Naive thymus-derived CD4-positive, alpha-beta T cell (primary cell): Measurements from ENCODE around the gene NR6A1. TPM values are rescaled to one million over a fixed set of nuclear protein-coding genes. Genes with fewer than 3 reads are reported as not detected.
A peak's percentile ranks its signal among the peaks of the same experiment; 100 is the strongest.

Experiments
- ATAC-seq: fragments of 150-1000 bp; cut with Tn5 transposase; 2 replicates; pipeline ENCODE4 v1.10.0; 2021; ENCODE audit warnings: mild to moderate bottlenecking, moderate library complexity
- CTCF ChIA-PET: fragments of 350-600 bp; sonication (Branson Sonifier 250); formaldehyde crosslinking; loops from one replicate; lab custom pipeline; 2021; ENCODE audit warnings: antibody characterized with exemption; lab: Charles Lee
- POLR2A ChIA-PET: fragments of 350-600 bp; sonication (Branson Sonifier 250); formaldehyde crosslinking; loops from one replicate; lab custom pipeline; 2021; ENCODE audit warnings: antibody characterized with exemption, inconsistent platforms; lab: Charles Lee
- DNase-seq, 9 donors: peaks; one replicate each; pipeline versions ENCODE4 v3.0.0 to v3.0.0-alpha.2; 2020 to 2022; ENCODE audit warnings: mixed read lengths in 1 of 9
- H3K27ac ChIP-seq: one replicate; pipeline ENCODE4 v1.7.0; 2013; ENCODE audit warnings: mild to moderate bottlenecking, low read depth, low read length, moderate library complexity
- H3K27me3 ChIP-seq, 2 donors: one replicate each; pipeline ENCODE4 v1.7.0; 2013; ENCODE audit warnings: low read length in 2 of 2, mild to moderate bottlenecking in 2 of 2, moderate library complexity in 2 of 2; ENCODE audit not compliant: control insufficient read depth in 2 of 2, insufficient read depth in 2 of 2
- H3K36me3 ChIP-seq, 3 experiments: 1 replicate in 2 of 3; 2 replicates in 1 of 3; pipeline ENCODE4 v1.7.0; 2013; ENCODE audit warnings: low read length in 3 of 3, mild to moderate bottlenecking in 3 of 3, moderate library complexity in 1 of 3; ENCODE audit not compliant: insufficient read depth in 3 of 3, control insufficient read depth in 2 of 3
- H3K4me1 ChIP-seq, 2 donors: one replicate each; pipeline ENCODE4 v1.7.0; 2013; ENCODE audit warnings: low read length in 2 of 2, mild to moderate bottlenecking in 2 of 2, moderate library complexity in 1 of 2; ENCODE audit not compliant: control insufficient read depth in 2 of 2, insufficient read depth in 2 of 2
- H3K4me3 ChIP-seq: 2 replicates; pipeline ENCODE4 v1.7.0; 2013; ENCODE audit warnings: mild to moderate bottlenecking, low read length
- H3K9me3 ChIP-seq, 3 experiments: 1 replicate in 2 of 3; 2 replicates in 1 of 3; pipeline ENCODE4 v1.7.0; 2013; ENCODE audit warnings: low read length in 3 of 3; ENCODE audit not compliant: control insufficient read depth in 2 of 3
- H3K27ac Mint-ChIP-seq, 9 donors: one replicate each; pipeline ENCODE4 v1.8.0; 2020 to 2022; ENCODE audit warnings: mixed read lengths in 9 of 9, mild to moderate bottlenecking in 8 of 9, moderate library complexity in 5 of 9, inconsistent platforms in 2 of 9
- H3K27me3 Mint-ChIP-seq, 5 donors: one replicate each; pipeline ENCODE4 v1.8.0; 2021 to 2022; ENCODE audit warnings: mixed read lengths in 5 of 5, mild to moderate bottlenecking in 1 of 5
- H3K36me3 Mint-ChIP-seq, 5 donors: one replicate each; pipeline ENCODE4 v1.8.0; 2020 to 2022; ENCODE audit warnings: mixed read lengths in 5 of 5, mild to moderate bottlenecking in 3 of 5, inconsistent platforms in 1 of 5
- H3K4me1 Mint-ChIP-seq, 7 donors: one replicate each; pipeline ENCODE4 v1.8.0; 2020 to 2022; ENCODE audit warnings: mixed read lengths in 7 of 7, mild to moderate bottlenecking in 3 of 7, inconsistent platforms in 1 of 7
- H3K4me3 Mint-ChIP-seq, 10 donors: one replicate each; pipeline ENCODE4 v1.8.0; 2020 to 2022; ENCODE audit warnings: mild to moderate bottlenecking in 10 of 10, mixed read lengths in 10 of 10, moderate library complexity in 6 of 10, inconsistent platforms in 2 of 10
- H3K9me3 Mint-ChIP-seq, 11 donors: one replicate each; pipeline ENCODE4 v1.8.0; 2020 to 2022; ENCODE audit warnings: mixed read lengths in 11 of 11, mild to moderate bottlenecking in 4 of 11, inconsistent platforms in 1 of 11, moderate library complexity in 1 of 11
- intact Hi-C, 2 donors: fragments of 100-400 bp; cut with micrococcal nuclease; formaldehyde crosslinking; loops; one replicate each; pipeline ENCODE4 v1.15.1; 2023
- polyA plus RNA-seq, 2 donors: library from polyadenylated mRNA; unstranded; fragments of 300-500 nt; fragmentation: Illumina TruSeq; gene quantifications; one replicate each; pipeline ENCODE4 v1.2.3, GENCODE V29; 2021
- total RNA-seq, 6 experiments: library from RNA in 5 of 6; stranded (reverse) in 5 of 6; gene quantifications; 1 replicate in 5 of 6; 2 replicates in 1 of 6; pipeline ENCODE4 v1.2.3 and lab custom pipeline; 2021 to 2026

The NR6A1 gene
- total and polyA plus RNA-seq, 7 experiments from 2014 or later = 0.21 to 0.78 (median 0.51) TPM; not detected in 4

GRCh38 chr9:124482431-124483031, 288.6 kb downstream of the NR6A1 start:
- H3K27ac Mint-ChIP-seq = no peak overlapping the region
- H3K4me3 Mint-ChIP-seq = no peak overlapping the region
- DNase-seq (no peak), ATAC-seq (no peak)
- Histone ChIP-seq H3K27me3 (no peaks in the 10 kb centered on the region), H3K27ac (no peak overlapping the region), H3K4me3 (no peak overlapping the region), H3K9me3 (no peaks in the 10 kb centered on the region), H3K4me1 (no peaks in the 10 kb centered on the region), H3K36me3 (no peaks in the 10 kb centered on the region)
- peaks cover 0 to 19% (median 15%) of the 10 kb centered on the region in 5 donors for H3K27me3 Mint-ChIP-seq
- intact Hi-C loops = no loop called here
- no peaks in the 10 kb centered on the region for H3K36me3 Mint-ChIP-seq
- H3K4me1 Mint-ChIP-seq = peaks cover 0 to 6% (median 0%) of the 10 kb centered on the region in 7 donors
- POLR2A ChIA-PET = no interaction called here
- CTCF ChIA-PET = no interaction called here
- peaks cover 0 to 5% (median 0%) of the 10 kb centered on the region in 11 donors for H3K9me3 Mint-ChIP-seq

GRCh38 chr9:124481115-124481514, 290.0 kb downstream of the NR6A1 start:
- H3K4me1 ChIP-seq = no peaks in the 10 kb centered on the region
- H3K27ac ChIP-seq = no peak overlapping the region
- Mint-ChIP-seq H3K27me3 (peaks cover 0 to 24% (median 19%) of the 10 kb centered on the region in 5 donors), H3K9me3 (peaks cover 0 to 4% (median 0%) of the 10 kb centered on the region in 11 donors), H3K4me1 (peaks cover 0 to 6% (median 0%) of the 10 kb centered on the region in 7 donors), H3K36me3 (no peaks in the 10 kb centered on the region), H3K4me3 (no peak overlapping the region), H3K27ac (no peak overlapping the region)
- no peak overlapping the region for H3K4me3 ChIP-seq
- H3K27me3 ChIP-seq = no peaks in the 10 kb centered on the region
- ATAC-seq = no peak
- ChIA-PET POLR2A (no interaction called here), CTCF (no interaction called here)
- intact Hi-C loops = no loop called here
- no peak for DNase-seq
- no peaks in the 10 kb centered on the region for H3K9me3 ChIP-seq
- H3K36me3 ChIP-seq = no peaks in the 10 kb centered on the region

- Histone ChIP-seq H3K27me3 (no peaks in the 10 kb centered on the region), H3K36me3 (no peaks in the 10 kb centered on the region), H3K4me1 (no peaks in the 10 kb centered on the region), H3K9me3 (no peaks in the 10 kb centered on the region), H3K4me3 (no peak overlapping the region), H3K27ac (no peak overlapping the region)
- CTCF ChIA-PET = no interaction called here
- Mint-ChIP-seq H3K4me1 (peaks cover 0 to 6% (median 0%) of the 10 kb centered on the region in 7 donors), H3K27me3 (peaks cover 0 to 24% (median 19%) of the 10 kb centered on the region in 5 donors), H3K36me3 (no peaks in the 10 kb centered on the region), H3K27ac (no peak overlapping the region), H3K9me3 (peaks cover 0 to 3% (median 0%) of the 10 kb centered on the region in 11 donors), H3K4me3 (no peak overlapping the region)
- POLR2A ChIA-PET = no interaction called here
- ATAC-seq (no peak), DNase-seq (no peak)
- intact Hi-C loops = no loop called here
Observed at GRCh38 chr9:124480621-124480981, 290.5 kb downstream of the NR6A1 start.

- DNase-seq = no peak
- Histone ChIP-seq H3K4me3 (no peak overlapping the region), H3K36me3 (no peaks in the 10 kb centered on the region), H3K4me1 (no peaks in the 10 kb centered on the region), H3K9me3 (no peaks in the 10 kb centered on the region), H3K27me3 (no peaks in the 10 kb centered on the region), H3K27ac (no peak overlapping the region)
- peaks cover 0 to 28% (median 19%) of the 10 kb centered on the region in 5 donors for H3K27me3 Mint-ChIP-seq
- intact Hi-C loops = no loop called here
- no peak overlapping the region for H3K4me3 Mint-ChIP-seq
- H3K27ac Mint-ChIP-seq = peak overlapping the region in 1 of 9 donors; percentile 86
- H3K36me3 Mint-ChIP-seq = no peaks in the 10 kb centered on the region
- peaks cover 0 to 3% (median 0%) of the 10 kb centered on the region in 11 donors for H3K9me3 Mint-ChIP-seq
- CTCF ChIA-PET = no interaction called here
- peaks cover 0 to 6% (median 0%) of the 10 kb centered on the region in 7 donors for H3K4me1 Mint-ChIP-seq
- POLR2A ChIA-PET = no interaction called here
- ATAC-seq = no peak
Observed at GRCh38 chr9:124479947-124480620, 291.0 kb downstream of the NR6A1 start.

- no peaks in the 10 kb centered on the region for H3K9me3 ChIP-seq
- no peak overlapping the region for H3K27ac ChIP-seq
- H3K4me1 ChIP-seq = no peaks in the 10 kb centered on the region
- H3K27me3 ChIP-seq = no peaks in the 10 kb centered on the region
- H3K36me3 ChIP-seq = no peaks in the 10 kb centered on the region
- no peak overlapping the region for H3K4me3 ChIP-seq
- H3K4me3 Mint-ChIP-seq = no peak overlapping the region
- no peak overlapping the region for H3K27ac Mint-ChIP-seq
- ChIA-PET CTCF (no interaction called here), POLR2A (no interaction called here)
- ATAC-seq (no peak), DNase-seq (no peak)
- H3K4me1 Mint-ChIP-seq = peaks cover 0 to 6% (median 0%) of the 10 kb centered on the region in 7 donors
- peaks cover 0 to 29% (median 19%) of the 10 kb centered on the region in 5 donors for H3K27me3 Mint-ChIP-seq
- peaks cover 0 to 3% (median 0%) of the 10 kb centered on the region in 11 donors for H3K9me3 Mint-ChIP-seq
- no peaks in the 10 kb centered on the region for H3K36me3 Mint-ChIP-seq
- intact Hi-C loops = no loop called here
Observed at GRCh38 chr9:124479371-124479770, 291.7 kb downstream of the NR6A1 start.

GRCh38 chr9:124478354-124478753, 292.8 kb downstream of the NR6A1 start:
- Histone ChIP-seq H3K4me3 (no peak overlapping the region), H3K27me3 (no peaks in the 10 kb centered on the region), H3K4me1 (no peaks in the 10 kb centered on the region), H3K9me3 (no peaks in the 10 kb centered on the region), H3K27ac (no peak overlapping the region), H3K36me3 (no peaks in the 10 kb centered on the region)
- POLR2A ChIA-PET = no interaction called here
- ATAC-seq (no peak), DNase-seq (no peak)
- peaks cover 0 to 6% (median 0%) of the 10 kb centered on the region in 7 donors for H3K4me1 Mint-ChIP-seq
- H3K27ac Mint-ChIP-seq = no peak overlapping the region
- H3K36me3 Mint-ChIP-seq = no peaks in the 10 kb centered on the region
- intact Hi-C loops = no loop called here
- H3K27me3 Mint-ChIP-seq = peaks cover 0 to 40% (median 20%) of the 10 kb centered on the region in 5 donors
- H3K9me3 Mint-ChIP-seq = no peaks in the 10 kb centered on the region
- CTCF ChIA-PET = no interaction called here
- H3K4me3 Mint-ChIP-seq = peak overlapping the region in 1 of 10 donors; percentile 9
